ENCODE measurements around the gene FBXL12.
"Not testable (repeated sequence)": the region's sequence is repeated elsewhere in the genome, so short reads cannot be mapped to it uniquely, and the experiment has no call there.

Gene FBXL12

GRCh38 chr19:9849791-9850190 lies 30.9 kb upstream of the FBXL12 start:
- Histone ChIP-seq H3K9ac (ENCODE audit: low read depth, low read length) (no peak overlapping the region), H3K4me1 (ENCODE audit: insufficient read depth, low read length) (peaks cover 9% of the 10 kb centered on the region; the same call in 1 of the 2 replicates), H3K36me3 (ENCODE audit: insufficient read depth, low read length) (no peaks in the 10 kb centered on the region; the same call in 1 of the 2 replicates), H3K9me3 (ENCODE audit: control insufficient read depth, insufficient read depth, low read length) (no peaks in the 10 kb centered on the region)

DNA sequence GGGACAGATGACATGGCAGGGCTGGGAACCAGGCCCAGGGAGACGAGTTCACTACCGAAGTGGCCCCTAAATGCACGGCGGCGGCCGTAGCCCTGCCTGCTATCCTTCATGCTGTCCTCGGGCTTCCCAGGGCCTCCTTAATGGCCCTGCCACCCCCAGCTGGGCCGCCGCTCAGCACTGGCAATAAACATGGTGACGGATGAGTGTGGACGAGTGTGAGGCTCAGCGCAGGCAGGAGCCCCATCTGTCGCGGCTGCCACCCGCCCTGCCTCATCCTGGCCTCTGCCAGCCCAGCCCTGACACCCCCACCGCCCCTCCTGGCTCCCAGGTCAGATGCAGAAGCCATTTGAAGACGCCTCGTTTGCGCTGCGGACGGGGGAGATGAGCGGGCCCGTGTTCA lies 29.9 kb upstream of the FBXL12 start:
- H3K9ac ChIP-seq (ENCODE audit: low read depth, low read length) = no peak overlapping the region
- peaks cover 4% of the 10 kb centered on the region for H3K36me3 ChIP-seq (ENCODE audit: insufficient read depth, low read length)
- H3K4me1 ChIP-seq (ENCODE audit: insufficient read depth, low read length) = peaks cover 9% of the 10 kb centered on the region; the same call in 1 of the 2 replicates
- no peaks in the 10 kb centered on the region for H3K9me3 ChIP-seq (ENCODE audit: control insufficient read depth, insufficient read depth, low read length)

GRCh38 chr19:9848060-9848459 lies 29.2 kb upstream of the FBXL12 start:
- peaks cover 4% of the 10 kb centered on the region for H3K36me3 ChIP-seq (ENCODE audit: insufficient read depth, low read length)
- H3K9me3 ChIP-seq (ENCODE audit: control insufficient read depth, insufficient read depth, low read length) = no peaks in the 10 kb centered on the region
- peaks cover 9% of the 10 kb centered on the region; the same call in 1 of the 2 replicates for H3K4me1 ChIP-seq (ENCODE audit: insufficient read depth, low read length)
- no peak overlapping the region for H3K9ac ChIP-seq (ENCODE audit: low read depth, low read length)

DNA sequence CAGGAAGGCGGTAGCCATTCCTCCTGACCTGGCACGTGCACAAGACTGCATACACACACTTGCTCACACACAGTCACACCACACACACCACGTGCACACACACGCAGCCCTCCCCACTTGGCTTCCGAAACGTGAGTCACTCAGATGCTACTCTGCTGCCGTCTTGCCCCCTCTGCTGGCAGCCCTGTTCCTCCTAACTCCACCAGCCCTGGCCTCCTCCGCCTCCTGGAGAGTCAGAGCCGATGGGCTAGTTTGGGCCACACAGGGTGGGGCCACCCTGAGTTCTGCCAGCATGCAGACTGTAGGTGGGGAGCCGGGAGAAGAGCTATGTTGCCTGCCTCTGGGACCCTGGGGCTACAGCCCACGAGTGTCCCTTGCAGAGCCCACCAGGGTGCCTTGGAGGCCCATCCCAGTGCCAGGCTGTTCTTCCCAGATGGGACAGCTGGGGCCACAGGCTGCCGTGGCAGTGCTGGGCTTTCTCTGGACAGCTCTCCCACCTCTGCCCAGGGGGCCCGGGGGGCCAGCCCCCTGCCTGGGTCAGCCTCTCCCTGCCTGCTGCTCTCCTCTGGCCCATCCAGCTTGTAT lies 28.3 kb upstream of the FBXL12 start:
- Histone ChIP-seq H3K9me3 (ENCODE audit: control insufficient read depth, insufficient read depth, low read length) (no peaks in the 10 kb centered on the region), H3K9ac (ENCODE audit: low read depth, low read length) (no peak overlapping the region), H3K4me1 (ENCODE audit: insufficient read depth, low read length) (peaks cover 9% of the 10 kb centered on the region; the same call in 1 of the 2 replicates), H3K36me3 (ENCODE audit: insufficient read depth, low read length) (peaks cover 4% of the 10 kb centered on the region)

DNA sequence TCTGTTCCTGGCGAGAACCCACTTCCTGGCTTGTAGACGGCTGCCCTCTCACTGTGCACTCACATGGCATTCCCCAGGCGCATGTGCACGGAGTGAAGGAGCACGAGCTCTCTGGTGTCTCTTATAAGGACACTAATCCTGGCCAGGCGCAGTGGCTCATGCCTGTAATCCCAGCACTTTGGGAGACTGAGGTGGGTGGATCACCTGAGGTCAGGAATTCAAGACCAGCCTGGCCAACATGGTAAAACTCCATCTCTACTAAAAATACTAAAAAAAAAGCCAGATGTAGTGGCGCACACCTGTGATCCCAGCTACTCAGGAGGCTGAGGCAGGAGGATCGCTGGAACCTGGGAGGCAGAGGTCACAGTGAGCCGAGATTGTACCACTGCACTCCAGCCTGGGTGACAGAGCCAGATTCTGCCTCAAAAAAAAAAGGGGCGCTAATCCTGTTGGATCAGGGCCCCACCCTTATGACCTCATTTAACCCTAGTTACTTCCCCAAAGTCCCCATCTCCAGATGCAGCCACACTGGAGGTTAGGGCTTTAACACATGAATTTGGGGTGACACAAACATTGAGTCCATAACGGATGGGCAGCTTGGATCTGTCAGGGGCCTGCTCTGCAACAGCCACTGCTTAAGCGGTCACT lies 24.9 kb upstream of the FBXL12 start:
- not testable (repeated sequence) for H3K9ac ChIP-seq (ENCODE audit: low read depth, low read length); H3K9me3 ChIP-seq (ENCODE audit: control insufficient read depth, insufficient read depth, low read length); H3K4me1 ChIP-seq (ENCODE audit: insufficient read depth, low read length); H3K36me3 ChIP-seq (ENCODE audit: insufficient read depth, low read length)

DNA sequence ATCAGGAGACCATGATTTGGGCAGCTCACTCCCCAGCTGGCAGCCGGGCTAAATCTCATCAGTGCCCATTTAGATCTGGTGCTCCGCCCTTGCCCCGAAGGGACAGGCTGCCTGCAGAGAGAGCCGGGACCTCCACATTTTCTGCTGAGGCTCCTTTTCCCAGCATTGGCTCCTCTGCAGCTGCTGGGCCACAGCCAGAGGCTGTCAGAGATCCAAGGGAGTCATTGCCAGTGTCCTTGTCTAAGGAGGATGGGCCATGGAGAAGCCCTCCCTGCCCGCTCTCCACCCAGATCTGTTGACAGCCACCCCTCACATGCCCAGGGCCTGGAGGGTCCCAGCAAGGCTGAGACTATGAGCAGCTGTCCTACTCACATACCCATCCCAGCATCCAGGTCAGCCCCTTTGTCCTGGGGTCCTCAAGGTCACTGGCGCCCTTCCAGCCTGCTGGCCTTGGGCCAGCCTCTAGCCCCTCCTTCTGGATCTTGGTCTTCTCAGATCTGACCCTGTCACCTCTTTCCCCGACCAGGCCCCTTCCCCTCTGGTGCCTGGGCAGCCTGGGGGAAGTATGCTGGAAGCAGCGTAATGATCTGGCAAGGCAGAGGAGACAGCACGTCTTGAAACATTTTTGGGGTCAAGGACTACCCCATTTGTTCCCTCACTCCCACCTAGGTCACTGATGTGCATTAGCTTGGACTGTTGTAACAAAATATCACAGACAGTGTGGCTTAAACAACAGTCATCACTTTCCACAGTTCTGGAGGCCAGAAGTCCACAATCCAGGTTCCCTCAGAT lies 24.2 kb upstream of the FBXL12 start:
- Histone ChIP-seq H3K36me3 (ENCODE audit: insufficient read depth, low read length) (peaks cover 8% of the 10 kb centered on the region), H3K9me3 (ENCODE audit: control insufficient read depth, insufficient read depth, low read length) (no peaks in the 10 kb centered on the region), H3K4me1 (ENCODE audit: insufficient read depth, low read length) (peaks cover 4% of the 10 kb centered on the region; the same call in 1 of the 2 replicates), H3K9ac (ENCODE audit: low read depth, low read length) (no peak overlapping the region)

GRCh38 chr19:9839415-9839814 lies 20.5 kb upstream of the FBXL12 start:
- peaks cover 8% of the 10 kb centered on the region for H3K36me3 ChIP-seq (ENCODE audit: insufficient read depth, low read length)
- H3K9ac ChIP-seq (ENCODE audit: low read depth, low read length) = no peak overlapping the region
- no peaks in the 10 kb centered on the region for H3K9me3 ChIP-seq (ENCODE audit: control insufficient read depth, insufficient read depth, low read length)
- H3K4me1 ChIP-seq (ENCODE audit: insufficient read depth, low read length) = peaks cover 5% of the 10 kb centered on the region; the same call in 1 of the 2 replicates

DNA sequence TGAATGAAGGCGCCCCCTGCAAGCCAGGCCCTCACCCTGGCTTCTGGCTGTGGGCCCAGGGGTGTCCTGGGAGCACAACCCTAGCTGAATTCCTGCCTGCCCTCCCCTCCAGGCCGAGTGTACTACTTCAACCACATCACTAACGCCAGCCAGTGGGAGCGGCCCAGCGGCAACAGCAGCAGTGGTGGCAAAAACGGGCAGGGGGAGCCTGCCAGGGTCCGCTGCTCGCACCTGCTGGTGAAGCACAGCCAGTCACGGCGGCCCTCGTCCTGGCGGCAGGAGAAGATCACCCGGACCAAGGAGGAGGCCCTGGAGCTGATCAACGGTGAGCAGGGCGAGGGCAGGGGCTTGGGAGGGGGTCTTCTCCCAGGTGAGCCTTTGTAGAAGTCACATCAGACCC lies 19.4 kb upstream of the FBXL12 start:
- H3K9me3 ChIP-seq (ENCODE audit: control insufficient read depth, insufficient read depth, low read length) = no peaks in the 10 kb centered on the region
- H3K4me1 ChIP-seq (ENCODE audit: insufficient read depth, low read length) = peaks cover 5% of the 10 kb centered on the region; the same call in 1 of the 2 replicates
- H3K36me3 ChIP-seq (ENCODE audit: insufficient read depth, low read length) = peaks cover 4% of the 10 kb centered on the region; the same call in 1 of the 2 replicates
- no peak overlapping the region for H3K9ac ChIP-seq (ENCODE audit: low read depth, low read length)

GRCh38 chr19:9836021-9836420 lies 17.1 kb upstream of the FBXL12 start:
- H3K9ac ChIP-seq (ENCODE audit: low read depth, low read length) = peak overlapping the region; percentile 77; the same call in 1 of the 2 replicates
- peaks cover 5% of the 10 kb centered on the region; the same call in 1 of the 2 replicates for H3K4me1 ChIP-seq (ENCODE audit: insufficient read depth, low read length)
- H3K36me3 ChIP-seq (ENCODE audit: insufficient read depth, low read length) = peaks cover 7% of the 10 kb centered on the region; the same call in 1 of the 2 replicates
- no peaks in the 10 kb centered on the region for H3K9me3 ChIP-seq (ENCODE audit: control insufficient read depth, insufficient read depth, low read length)

DNA sequence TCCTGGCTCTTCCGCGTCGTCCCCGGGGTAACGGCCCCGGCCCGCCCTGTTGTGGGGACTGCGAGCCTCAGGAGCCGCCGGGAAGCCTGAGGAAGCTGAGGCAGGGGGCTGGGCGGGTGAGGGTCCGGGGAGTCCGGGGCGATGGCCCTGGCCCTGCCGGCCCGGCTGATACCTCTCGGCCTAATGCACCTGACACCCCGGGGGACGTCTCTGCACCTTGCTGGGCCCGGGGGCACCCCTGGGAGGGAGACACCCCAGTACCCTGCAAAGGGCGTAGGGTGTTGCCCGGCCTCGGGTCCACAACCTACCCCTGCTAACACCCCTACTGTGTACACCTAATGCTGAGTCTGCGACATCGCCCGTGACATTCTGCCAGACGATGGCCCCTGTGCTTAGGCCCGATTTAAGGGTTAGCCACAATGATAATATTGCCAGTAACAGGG lies 16.6 kb upstream of the FBXL12 start:
- no peaks in the 10 kb centered on the region for H3K9me3 ChIP-seq (ENCODE audit: control insufficient read depth, insufficient read depth, low read length)
- peaks cover 5% of the 10 kb centered on the region; the same call in 1 of the 2 replicates for H3K4me1 ChIP-seq (ENCODE audit: insufficient read depth, low read length)
- H3K36me3 ChIP-seq (ENCODE audit: insufficient read depth, low read length) = peaks cover 7% of the 10 kb centered on the region; the same call in 1 of the 2 replicates
- peak overlapping the region; percentile 77 for H3K9ac ChIP-seq (ENCODE audit: low read depth, low read length)

- peaks cover 5% of the 10 kb centered on the region; the same call in 1 of the 2 replicates for H3K4me1 ChIP-seq (ENCODE audit: insufficient read depth, low read length)
- peaks cover 10% of the 10 kb centered on the region for H3K36me3 ChIP-seq (ENCODE audit: insufficient read depth, low read length)
- H3K9me3 ChIP-seq (ENCODE audit: control insufficient read depth, insufficient read depth, low read length) = no peaks in the 10 kb centered on the region
- peak within 1 kb of the TSS; percentile 77 for H3K9ac ChIP-seq (ENCODE audit: low read depth, low read length)
These were observed 16.0 kb upstream of the FBXL12 start, which contains the start of gene PIN1 for GRCh38 chr19:9834726-9835506. PIN1 (plus strand) TSS chr19:9835318; CDS start chr19:9835345, 27 bp downstream.

GRCh38 chr19:9834307-9834725 lies 15.4 kb upstream of the FBXL12 start:
- Histone ChIP-seq H3K36me3 (ENCODE audit: insufficient read depth, low read length) (peaks cover 13% of the 10 kb centered on the region), H3K9ac (ENCODE audit: low read depth, low read length) (peak overlapping the region; percentile 38; the same call in 1 of the 2 replicates), H3K9me3 (ENCODE audit: control insufficient read depth, insufficient read depth, low read length) (no peaks in the 10 kb centered on the region), H3K4me1 (ENCODE audit: insufficient read depth, low read length) (peaks cover 5% of the 10 kb centered on the region; the same call in 1 of the 2 replicates)

DNA sequence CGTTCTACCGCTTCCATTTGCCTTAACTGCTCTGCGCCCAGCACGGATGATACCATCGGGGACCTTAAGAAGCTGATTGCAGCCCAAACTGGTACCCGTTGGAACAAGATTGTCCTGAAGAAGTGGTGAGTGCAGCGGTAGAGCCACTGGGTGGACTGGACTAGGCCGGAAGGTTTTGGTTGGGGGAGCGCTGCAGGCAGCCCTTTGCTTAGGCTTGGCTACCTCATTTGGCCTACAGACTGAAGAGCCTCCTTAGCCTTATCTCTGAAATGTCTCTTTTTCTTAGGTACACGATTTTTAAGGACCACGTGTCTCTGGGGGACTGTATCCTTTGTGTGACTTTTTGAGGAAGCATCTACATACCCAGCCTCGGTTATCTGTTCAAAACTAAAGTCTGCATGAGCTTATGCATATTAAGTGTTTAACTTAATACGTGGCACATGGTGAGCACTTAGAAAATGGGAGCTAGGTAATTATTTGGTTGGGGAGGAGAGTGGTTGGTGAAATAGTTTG lies 9.7 kb upstream of the FBXL12 start:
- H3K36me3 ChIP-seq (ENCODE audit: insufficient read depth, low read length) = peaks cover 9% of the 10 kb centered on the region
- no peaks in the 10 kb centered on the region; the same call in 1 of the 2 replicates for H3K4me1 ChIP-seq (ENCODE audit: insufficient read depth, low read length)
- peak overlapping the region; percentile 91 for H3K9ac ChIP-seq (ENCODE audit: low read depth, low read length)
- no peaks in the 10 kb centered on the region for H3K9me3 ChIP-seq (ENCODE audit: control insufficient read depth, insufficient read depth, low read length)
